H9 (cell line): ENCODE data around the gene LCE1E. TPM values are rescaled to one million over a fixed set of nuclear protein-coding genes. Genes with fewer than 3 reads are reported as not detected.

Experiments used
- DNase-seq: peaks from one replicate; pipeline ENCODE4 v3.0.0-alpha.2; 2017
- H2AFZ ChIP-seq: one replicate; pipeline ENCODE4 v1.6.1; 2013; ENCODE audit warnings: mild to moderate bottlenecking, low read length, control low read depth, moderate library complexity
- H2AK5ac ChIP-seq: 2 replicates; pipeline ENCODE4 v1.6.1; 2013; ENCODE audit warnings: low read length, control low read depth, mixed read lengths; ENCODE audit not compliant: insufficient read length
- H2BK120ac ChIP-seq: one replicate; pipeline ENCODE4 v1.6.1; 2013; ENCODE audit warnings: low read depth, mild to moderate bottlenecking, low read length, control low read depth, inconsistent platforms; ENCODE audit not compliant: poor library complexity, severe bottlenecking
- H2BK12ac ChIP-seq: 2 replicates; pipeline ENCODE4 v1.6.1; 2013; ENCODE audit warnings: low read length, control low read depth, mixed read lengths, low read depth; ENCODE audit not compliant: insufficient read length
- H2BK15ac ChIP-seq: 2 replicates; pipeline ENCODE4 v1.6.1; 2013; ENCODE audit warnings: low read depth, low read length, control low read depth
- H2BK20ac ChIP-seq: one replicate; pipeline ENCODE4 v1.6.1; 2013; ENCODE audit warnings: low read depth, mild to moderate bottlenecking, low read length, control low read depth, inconsistent platforms; ENCODE audit not compliant: poor library complexity, severe bottlenecking
- H2BK5ac ChIP-seq: 2 replicates; pipeline ENCODE4 v1.6.1; 2013; ENCODE audit warnings: low read length, control low read depth, mixed read lengths; ENCODE audit not compliant: insufficient read length
- H3K14ac ChIP-seq: 2 replicates; pipeline ENCODE4 v1.6.1; 2013; ENCODE audit warnings: low read length, control low read depth; ENCODE audit not compliant: insufficient read depth
- H3K18ac ChIP-seq: 2 replicates; pipeline ENCODE4 v1.6.1; 2013; ENCODE audit warnings: low read depth, mild to moderate bottlenecking, mixed read lengths, low read length, control low read depth; ENCODE audit not compliant: insufficient read length
- H3K23ac ChIP-seq: 2 replicates; pipeline ENCODE4 v1.6.1; 2013; ENCODE audit warnings: low read length, control low read depth, mixed read lengths, low read depth; ENCODE audit not compliant: insufficient read length
- H3K23me2 ChIP-seq: 2 replicates; pipeline ENCODE4 v1.6.1; 2013; ENCODE audit warnings: low read depth, mild to moderate bottlenecking, mixed read lengths, low read length, control low read depth; ENCODE audit not compliant: insufficient read length, poor library complexity, severe bottlenecking
- H3K27ac ChIP-seq: 2 replicates; pipeline ENCODE4 v1.5.1; 2013; ENCODE audit warnings: low read length, control low read depth, mixed read lengths, low read depth; ENCODE audit not compliant: insufficient read length
- H3K27me3 ChIP-seq: 2 replicates; pipeline ENCODE4 v1.6.1; 2013; ENCODE audit warnings: low read length, control low read depth, inconsistent platforms; ENCODE audit not compliant: insufficient read depth
- H3K4ac ChIP-seq: 2 replicates; pipeline ENCODE4 v1.6.1; 2013; ENCODE audit warnings: low read depth, mild to moderate bottlenecking, control low read depth, inconsistent platforms, low read length, moderate library complexity
- H3K4me1 ChIP-seq: 2 replicates; pipeline ENCODE4 v1.6.1; 2013; ENCODE audit warnings: low read length, control low read depth, inconsistent platforms; ENCODE audit not compliant: insufficient read depth
- H3K4me2 ChIP-seq: 2 replicates; pipeline ENCODE4 v1.6.1; 2013; ENCODE audit warnings: low read length, control low read depth, mixed read lengths; ENCODE audit not compliant: insufficient read length, insufficient read depth
- H3K56ac ChIP-seq: 2 replicates; pipeline ENCODE4 v1.6.1; 2013; ENCODE audit warnings: low read depth, mild to moderate bottlenecking, mixed read lengths, low read length, control low read depth; ENCODE audit not compliant: insufficient read length
- H3K79me1 ChIP-seq: 2 replicates; pipeline ENCODE4 v1.6.1; 2013; ENCODE audit warnings: low read depth, mild to moderate bottlenecking, moderate library complexity, low read length, control low read depth, inconsistent platforms; ENCODE audit not compliant: insufficient read depth, poor library complexity, severe bottlenecking
- H3K79me2 ChIP-seq: 2 replicates; pipeline ENCODE4 v1.6.1; 2013; ENCODE audit warnings: low read length, control low read depth, inconsistent platforms; ENCODE audit not compliant: insufficient read depth
- H3K9ac ChIP-seq: 2 replicates; pipeline ENCODE4 v1.6.1; 2013; ENCODE audit warnings: low read length, control low read depth, mixed read lengths; ENCODE audit not compliant: insufficient read length; ENCODE audit errors: extremely low read depth
- H3K9me3 ChIP-seq: one replicate; pipeline ENCODE4 v1.6.1; 2013; ENCODE audit warnings: low read depth, low read length, inconsistent platforms; ENCODE audit not compliant: control insufficient read depth
- H3T11ph ChIP-seq: one replicate; pipeline ENCODE4 v1.6.1; 2013; ENCODE audit warnings: mild to moderate bottlenecking, low read length, control low read depth, inconsistent platforms
- H4K20me1 ChIP-seq: one replicate; pipeline ENCODE4 v1.6.1; 2013; ENCODE audit not compliant: control insufficient read depth, insufficient read length, insufficient read depth
- H4K5ac ChIP-seq: 2 replicates; pipeline ENCODE4 v1.6.1; 2013; ENCODE audit warnings: low read depth, mild to moderate bottlenecking, mixed read lengths, low read length, control low read depth; ENCODE audit not compliant: insufficient read length
- H4K8ac ChIP-seq: replicated peaks from 2 replicates; pipeline ENCODE4 v1.6.1; 2013; ENCODE audit warnings: low read length, control low read depth, mixed read lengths, low read depth; ENCODE audit not compliant: insufficient read length
- H4K91ac ChIP-seq: 2 replicates; pipeline ENCODE4 v1.6.1; 2013; ENCODE audit warnings: low read depth, mild to moderate bottlenecking, moderate library complexity, mixed read lengths, low read length, control low read depth; ENCODE audit not compliant: insufficient read length
- H3K27ac Mint-ChIP-seq, 3 experiments: 2 replicates in 2 of 3; 3 replicates in 1 of 3; pipeline ENCODE4 v1.8.0; 2020 to 2021; ENCODE audit warnings: mixed read lengths in 3 of 3, mild to moderate bottlenecking in 1 of 3, moderate library complexity in 1 of 3
- H3K27me3 Mint-ChIP-seq: 2 replicates; pipeline ENCODE4 v1.8.0; 2021; ENCODE audit warnings: low read depth, mild to moderate bottlenecking, moderate library complexity, mixed read lengths
- H3K36me3 Mint-ChIP-seq, 3 experiments: 2 replicates in 2 of 3; 3 replicates in 1 of 3; pipeline ENCODE4 v1.8.0; 2020 to 2021; ENCODE audit warnings: low read depth in 3 of 3, mixed read lengths in 3 of 3; ENCODE audit not compliant: insufficient read depth in 1 of 3
- H3K4me1 Mint-ChIP-seq, 2 experiments: 2 replicates each; pipeline ENCODE4 v1.8.0; 2020; ENCODE audit warnings: mixed read lengths in 2 of 2
- H3K4me3 Mint-ChIP-seq, 2 experiments: 2 replicates in 1 of 2; 3 replicates in 1 of 2; pipeline ENCODE4 v1.8.0; 2020 to 2021; ENCODE audit warnings: mild to moderate bottlenecking in 2 of 2, mixed read lengths in 2 of 2, moderate library complexity in 1 of 2
- H3K9me3 Mint-ChIP-seq, 2 experiments: 2 replicates in 1 of 2; 3 replicates in 1 of 2; pipeline ENCODE4 v1.8.0; 2020; ENCODE audit warnings: mild to moderate bottlenecking in 2 of 2, mixed read lengths in 2 of 2, moderate library complexity in 1 of 2
- WGBS: extraction: QIAGEN DNeasy Blood & Tissue Kit; methylation state at CpG from one replicate; pipeline ENCODE4 v1.1.7; 2013; ENCODE audit warnings: missing lambda C conversion rate, low lambda C conversion rate, mixed read lengths; ENCODE audit not compliant: insufficient read length; ENCODE audit errors: extremely low coverage; 5-methylcytosine and 5-hydroxymethylcytosine counted together
- total RNA-seq: library from RNA; stranded (reverse); gene quantifications from 2 replicates; pipeline ENCODE4 v1.2.1, GENCODE V29; 2021
- TF ChIP-seq, protein P1 (sequence below): fragments of 200-600 bp; sonication (generic); conservative IDR thresholded peaks from 3 replicates; pipeline ENCODE4 v1.8.0; 2021; ENCODE audit warnings: antibody characterized with exemption, mild to moderate bottlenecking

The LCE1E gene
- total RNA-seq, 1 experiment from 2014 or later: not detected

DNA sequence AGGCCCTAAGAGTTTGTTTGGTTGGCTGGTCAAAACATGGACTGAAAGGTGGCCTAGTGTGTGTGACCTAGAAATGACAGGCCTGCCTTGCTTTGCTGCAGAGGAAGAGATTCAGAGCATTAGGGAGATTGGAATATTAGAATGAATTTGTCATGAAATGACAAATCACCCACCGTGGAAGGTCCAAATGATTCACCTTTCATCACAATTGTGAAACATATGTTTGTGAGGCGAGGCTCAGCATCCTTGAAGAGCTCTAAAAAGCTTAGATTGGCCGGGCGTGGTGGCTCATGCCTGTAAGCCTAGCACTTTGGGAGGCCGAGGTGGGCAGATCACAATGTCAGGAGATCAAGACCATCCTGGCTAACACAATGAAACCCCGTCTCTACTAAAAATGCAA is 31.3 kb downstream of the LCE1E start:
- TF ChIP-seq, protein P1, sequence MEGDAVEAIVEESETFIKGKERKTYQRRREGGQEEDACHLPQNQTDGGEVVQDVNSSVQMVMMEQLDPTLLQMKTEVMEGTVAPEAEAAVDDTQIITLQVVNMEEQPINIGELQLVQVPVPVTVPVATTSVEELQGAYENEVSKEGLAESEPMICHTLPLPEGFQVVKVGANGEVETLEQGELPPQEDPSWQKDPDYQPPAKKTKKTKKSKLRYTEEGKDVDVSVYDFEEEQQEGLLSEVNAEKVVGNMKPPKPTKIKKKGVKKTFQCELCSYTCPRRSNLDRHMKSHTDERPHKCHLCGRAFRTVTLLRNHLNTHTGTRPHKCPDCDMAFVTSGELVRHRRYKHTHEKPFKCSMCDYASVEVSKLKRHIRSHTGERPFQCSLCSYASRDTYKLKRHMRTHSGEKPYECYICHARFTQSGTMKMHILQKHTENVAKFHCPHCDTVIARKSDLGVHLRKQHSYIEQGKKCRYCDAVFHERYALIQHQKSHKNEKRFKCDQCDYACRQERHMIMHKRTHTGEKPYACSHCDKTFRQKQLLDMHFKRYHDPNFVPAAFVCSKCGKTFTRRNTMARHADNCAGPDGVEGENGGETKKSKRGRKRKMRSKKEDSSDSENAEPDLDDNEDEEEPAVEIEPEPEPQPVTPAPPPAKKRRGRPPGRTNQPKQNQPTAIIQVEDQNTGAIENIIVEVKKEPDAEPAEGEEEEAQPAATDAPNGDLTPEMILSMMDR: no peak
- Histone ChIP-seq H3T11ph (no peak overlapping the region), H3K4me2 (no peak overlapping the region), H2AK5ac (no peak overlapping the region), H3K18ac (no peak overlapping the region), H3K27ac (no peak overlapping the region), H3K23ac (no peak overlapping the region), H3K23me2 (peaks cover 2% of the 10 kb centered on the region), H4K20me1 (no peaks in the 10 kb centered on the region), H3K27me3 (no peaks in the 10 kb centered on the region), H2BK120ac (no peak overlapping the region), H3K79me2 (no peaks in the 10 kb centered on the region), H3K14ac (no peak overlapping the region), H4K8ac (no peak overlapping the region), H3K9ac (no peak overlapping the region), H2BK20ac (no peak overlapping the region), H2AFZ (no peak overlapping the region), H3K9me3 (peaks cover 69% of the 10 kb centered on the region), H4K91ac (no peak overlapping the region), H3K79me1 (no peaks in the 10 kb centered on the region), H2BK5ac (no peak overlapping the region), H4K5ac (no peak overlapping the region), H2BK15ac (no peak overlapping the region), H3K4ac (no peak overlapping the region), H3K56ac (no peak overlapping the region), H3K4me1 (no peaks in the 10 kb centered on the region), H2BK12ac (no peak overlapping the region)
- WGBS: no CpG with 5 or more reads among the region's 6 CpGs
- H3K36me3 Mint-ChIP-seq: peaks cover 10 to 27% (median 10%) of the 10 kb centered on the region in 3 experiments; a peak in 5 of 7 replicates
- no peak overlapping the region for H3K27ac Mint-ChIP-seq
- no peak overlapping the region for H3K4me3 Mint-ChIP-seq
- peaks cover 5% of the 10 kb centered on the region for H3K27me3 Mint-ChIP-seq
- H3K4me1 Mint-ChIP-seq: no peaks in the 10 kb centered on the region
- peaks cover 86 to 87% of the 10 kb centered on the region in 2 experiments for H3K9me3 Mint-ChIP-seq
- DNase-seq: no peak
